ENCODE results near the gene GLRA1. TPM values are rescaled to one million over a fixed set of nuclear protein-coding genes. Genes with fewer than 3 reads are reported as not detected.

The GLRA1 gene
- total RNA-seq, 1 experiment from 2014 or later, result not detected

GRCh38 chr5:151872701-151873100 is 52.0 kb downstream of the GLRA1 start:
- no peaks in the 10 kb centered on the region for H3K27me3 ChIP-seq (ENCODE audit: insufficient read depth, low read length)
- H3K4me2 ChIP-seq (ENCODE audit: low read length), result no peak overlapping the region
- H2AFZ ChIP-seq (ENCODE audit: low read depth, low read length, poor library complexity, severe bottlenecking), result no peak overlapping the region
- DNase-seq (ENCODE audit: low read depth, low spot score), result no peak
- no peak for ATAC-seq
- no peak overlapping the region for H3K4me3 ChIP-seq (replicated peaks in 1 of 2; ENCODE audit: low read depth in 1 of 2, low read length in 2 of 2)
- H3K27ac ChIP-seq (ENCODE audit: low read depth, low read length), result no peak overlapping the region
- H3K4me1 ChIP-seq (ENCODE audit: control insufficient read depth in 1 of 2, insufficient read depth in 2 of 2, low read length in 2 of 2), result peaks cover 0 to 8% of the 10 kb centered on the region in 2 experiments; a peak in 2 of 4 replicates
- TF ChIP-seq JUND (IDR thresholded peaks at IDR 0.05), result no peak
- TF ChIP-seq EZH2phosphoT487 (IDR thresholded peaks at IDR 0.05; ENCODE audit: borderline replicate concordance), result no peak
- TF ChIP-seq SIN3A (IDR thresholded peaks at IDR 0.05; ENCODE audit: low read depth), result no peak
- TF ChIP-seq ELF1 (IDR thresholded peaks at IDR 0.05; ENCODE audit: borderline replicate concordance, low read depth), result no peak
- TF ChIP-seq MAX (IDR thresholded peaks at IDR 0.05), result no peak
- TF ChIP-seq FOSL1 (IDR thresholded peaks at IDR 0.05; ENCODE audit: low read depth), result no peak
- TF ChIP-seq ZBTB33 (IDR thresholded peaks at IDR 0.05; ENCODE audit: extremely low read depth, insufficient replicate concordance, low read length), result no peak
- no peak for TF ChIP-seq POLR2AphosphoS5 (IDR thresholded peaks at IDR 0.05; ENCODE audit: low read depth, low read length)
- no peak for TF ChIP-seq REST (IDR thresholded peaks at IDR 0.05; ENCODE audit: low read depth)
- no peak for TF ChIP-seq RAD21 (IDR thresholded peaks at IDR 0.05; ENCODE audit: low read depth)
- ChIA-PET POLR2A (no interaction called here), RAD21 (ENCODE audit: low non-redundant PET in 1 of 2, low total read pairs in 2 of 2, uncharacterized antibody in 2 of 2, unreplicated experiment in 2 of 2) (no interaction called here), CTCF (no interaction called here)
- no peaks in the 10 kb centered on the region for H3K79me2 ChIP-seq (ENCODE audit: insufficient read depth, low read length)
- H3K9ac ChIP-seq (ENCODE audit: low read length), result no peak overlapping the region
- no peaks in the 10 kb centered on the region for H4K20me1 ChIP-seq (ENCODE audit: insufficient read depth)
- H3K36me3 ChIP-seq (ENCODE audit: control insufficient read depth in 1 of 2, insufficient read depth in 2 of 2, low read length in 2 of 2), result no peaks in the 10 kb centered on the region
- no peaks in the 10 kb centered on the region for H3K9me3 ChIP-seq (ENCODE audit: control insufficient read depth in 1 of 2, insufficient read depth in 1 of 2, low read depth in 1 of 2, low read length in 2 of 2)
- H3K9me2 ChIP-seq (ENCODE audit: insufficient read depth), result no peaks in the 10 kb centered on the region
- intact Hi-C loops (cut with micrococcal nuclease), result no loop called here
- BruUV-seq (replicated peaks), result no TSS peak
